ENCODE data around the gene CDH12.

Gene CDH12

GRCh38 chr5:22593592-22593991, 259.6 kb downstream of the CDH12 start:
- no peak for TF ChIP-seq REST (IDR thresholded peaks at IDR 0.05; ENCODE audit: low read depth)
- TF ChIP-seq TEAD4 (IDR thresholded peaks at IDR 0.05) = no peak
- no peak for TF ChIP-seq MAX (IDR thresholded peaks at IDR 0.05)
- no peak for TF ChIP-seq NFIC (IDR thresholded peaks at IDR 0.05)
- TF ChIP-seq ZBTB7A (IDR thresholded peaks at IDR 0.05; ENCODE audit: low read depth) = no peak
- TF ChIP-seq CEBPB (IDR thresholded peaks at IDR 0.05) = no peak
- TF ChIP-seq CREB1 (IDR thresholded peaks at IDR 0.05; ENCODE audit: low read depth) = no peak
- no peak for TF ChIP-seq YY1 (IDR thresholded peaks at IDR 0.05; ENCODE audit: low read depth)
- no peak for TF ChIP-seq USF1 (IDR thresholded peaks at IDR 0.05)
- TF ChIP-seq FOXM1 (IDR thresholded peaks at IDR 0.05; ENCODE audit: borderline replicate concordance, low read depth) = no peak
- no peak for TF ChIP-seq TAF1 (IDR thresholded peaks at IDR 0.05; ENCODE audit: low read depth)
- no peak for TF ChIP-seq RAD21 (IDR thresholded peaks at IDR 0.05; ENCODE audit: low read depth)
- TF ChIP-seq EP300 (IDR thresholded peaks at IDR 0.05; ENCODE audit: borderline replicate concordance) = no peak
- TF ChIP-seq TCF12 (IDR thresholded peaks at IDR 0.05; ENCODE audit: low read depth) = no peak
- TF ChIP-seq EGR1 (IDR thresholded peaks at IDR 0.05) = no peak

GRCh38 chr5:22591461-22591860, 261.7 kb downstream of the CDH12 start:
- TF ChIP-seq FOXM1 (IDR thresholded peaks at IDR 0.05; ENCODE audit: borderline replicate concordance, low read depth) (no peak), EP300 (IDR thresholded peaks at IDR 0.05; ENCODE audit: borderline replicate concordance) (no peak), ZBTB7A (IDR thresholded peaks at IDR 0.05; ENCODE audit: low read depth) (no peak), TAF1 (IDR thresholded peaks at IDR 0.05; ENCODE audit: low read depth) (no peak)

GRCh38 chr5:22590677-22591268, 262.4 kb downstream of the CDH12 start:
- TF ChIP-seq TCF12 (IDR thresholded peaks at IDR 0.05; ENCODE audit: low read depth) (no peak), FOXM1 (IDR thresholded peaks at IDR 0.05; ENCODE audit: borderline replicate concordance, low read depth) (no peak), EP300 (IDR thresholded peaks at IDR 0.05; ENCODE audit: borderline replicate concordance) (no peak), NFIC (IDR thresholded peaks at IDR 0.05) (no peak), MAX (IDR thresholded peaks at IDR 0.05) (no peak), REST (IDR thresholded peaks at IDR 0.05; ENCODE audit: low read depth) (no peak), USF1 (IDR thresholded peaks at IDR 0.05) (no peak), TEAD4 (IDR thresholded peaks at IDR 0.05) (no peak), ZBTB7A (IDR thresholded peaks at IDR 0.05; ENCODE audit: low read depth) (no peak), CREB1 (IDR thresholded peaks at IDR 0.05; ENCODE audit: low read depth) (no peak), RAD21 (IDR thresholded peaks at IDR 0.05; ENCODE audit: low read depth) (no peak)

GRCh38 chr5:22577711-22578110, 275.4 kb downstream of the CDH12 start:
- TF ChIP-seq ZBTB7A (IDR thresholded peaks at IDR 0.05; ENCODE audit: low read depth) (no peak), CREB1 (IDR thresholded peaks at IDR 0.05; ENCODE audit: low read depth) (no peak), NFIC (IDR thresholded peaks at IDR 0.05) (no peak), FOXM1 (IDR thresholded peaks at IDR 0.05; ENCODE audit: borderline replicate concordance, low read depth) (no peak), TAF1 (IDR thresholded peaks at IDR 0.05; ENCODE audit: low read depth) (no peak), YY1 (IDR thresholded peaks at IDR 0.05; ENCODE audit: low read depth) (no peak), RAD21 (IDR thresholded peaks at IDR 0.05; ENCODE audit: low read depth) (no peak), EGR1 (IDR thresholded peaks at IDR 0.05) (no peak), TEAD4 (IDR thresholded peaks at IDR 0.05) (no peak), MAX (IDR thresholded peaks at IDR 0.05) (no peak), REST (IDR thresholded peaks at IDR 0.05; ENCODE audit: low read depth) (no peak), TCF12 (IDR thresholded peaks at IDR 0.05; ENCODE audit: low read depth) (no peak), EP300 (IDR thresholded peaks at IDR 0.05; ENCODE audit: borderline replicate concordance) (no peak), USF1 (IDR thresholded peaks at IDR 0.05) (no peak), CEBPB (IDR thresholded peaks at IDR 0.05) (no peak)
